Activated naive CD4-positive, alpha-beta T cell (primary cell): ENCODE results near the gene KIRREL3.

ENCODE experiments used
- DNase-seq, 4 experiments: peaks; one replicate each; lab custom pipeline; 2025; lab: John Stamatoyannopoulos, UW

KIRREL3 gene

DNA sequence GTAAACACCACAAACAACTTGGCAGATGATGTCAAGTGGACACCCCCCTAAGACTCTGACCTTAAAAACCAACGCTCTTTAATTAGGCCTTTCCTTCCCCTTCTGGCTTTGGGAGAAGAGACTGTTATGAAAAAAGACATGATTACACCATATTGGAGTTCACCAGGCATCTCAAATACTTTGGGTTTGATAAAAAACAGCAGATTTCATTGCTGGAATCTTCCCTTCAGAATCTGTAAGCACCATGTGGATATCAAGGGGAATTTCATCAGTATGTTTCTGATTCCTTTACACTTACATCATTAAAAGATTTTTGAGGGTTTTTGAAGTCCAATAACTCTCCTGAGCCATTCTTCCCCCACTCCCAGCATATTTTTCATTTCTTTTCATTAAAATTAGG, 85.6 kb downstream of the KIRREL3 start:
- DNase-seq = no peak

DNA sequence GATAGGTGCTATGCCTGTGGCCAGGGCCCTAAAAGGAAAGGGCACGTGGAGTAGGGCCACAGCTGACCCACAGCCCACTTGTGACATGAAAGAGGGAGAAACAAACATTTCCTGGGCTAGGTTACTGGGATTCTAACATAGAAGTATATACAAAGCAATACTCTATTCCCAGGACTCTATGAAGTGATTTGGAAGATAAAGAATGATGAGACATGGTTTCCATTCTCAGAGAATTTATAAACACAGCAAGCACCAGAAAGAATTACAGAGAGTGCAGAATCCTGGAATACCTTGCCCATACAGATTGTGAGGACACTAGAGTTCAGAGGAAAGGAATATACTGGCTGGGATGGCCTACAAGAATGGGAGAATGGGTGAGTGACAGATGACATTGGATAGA, 86.4 kb downstream of the KIRREL3 start:
- DNase-seq = no peak

DNA sequence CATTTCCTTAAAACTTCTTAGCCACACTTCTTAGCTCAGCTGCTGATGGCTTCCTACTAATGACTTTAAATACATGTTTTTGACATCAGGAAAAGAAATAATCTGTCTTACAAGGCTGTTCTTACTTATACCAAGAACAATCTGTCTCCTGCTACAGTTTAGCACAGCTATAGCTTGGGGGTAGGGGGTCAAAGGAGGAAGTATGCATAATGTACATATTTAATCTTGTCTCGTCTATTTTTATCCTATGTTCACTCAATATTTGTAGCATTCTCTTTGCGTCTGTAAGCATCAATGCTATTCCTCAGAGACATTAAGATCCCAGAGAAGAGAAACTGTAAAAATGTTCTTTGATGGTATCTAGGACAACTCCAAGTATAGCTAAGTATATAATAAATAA, 96.0 kb downstream of the KIRREL3 start:
- DNase-seq = no peak

DNA sequence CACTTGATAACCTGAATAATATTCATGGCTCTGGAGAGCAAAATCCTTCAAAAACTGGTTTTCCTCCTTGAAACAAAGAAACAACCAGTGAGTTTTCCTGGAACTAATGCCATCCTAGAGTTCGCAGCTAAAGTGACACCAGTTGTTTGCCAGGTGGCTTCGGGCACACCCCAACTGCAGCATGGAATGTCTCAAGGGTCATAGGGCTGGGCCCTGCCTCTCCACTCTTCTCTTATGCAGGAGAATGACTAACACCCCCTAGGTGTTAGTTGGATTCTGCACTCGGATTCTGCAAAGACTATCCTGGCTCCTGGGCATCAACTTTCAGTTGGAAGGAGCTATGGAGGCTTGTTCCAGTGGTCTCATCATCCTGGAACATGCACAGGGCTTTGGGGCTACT, 98.8 kb downstream of the KIRREL3 start:
- no peak for DNase-seq

DNA sequence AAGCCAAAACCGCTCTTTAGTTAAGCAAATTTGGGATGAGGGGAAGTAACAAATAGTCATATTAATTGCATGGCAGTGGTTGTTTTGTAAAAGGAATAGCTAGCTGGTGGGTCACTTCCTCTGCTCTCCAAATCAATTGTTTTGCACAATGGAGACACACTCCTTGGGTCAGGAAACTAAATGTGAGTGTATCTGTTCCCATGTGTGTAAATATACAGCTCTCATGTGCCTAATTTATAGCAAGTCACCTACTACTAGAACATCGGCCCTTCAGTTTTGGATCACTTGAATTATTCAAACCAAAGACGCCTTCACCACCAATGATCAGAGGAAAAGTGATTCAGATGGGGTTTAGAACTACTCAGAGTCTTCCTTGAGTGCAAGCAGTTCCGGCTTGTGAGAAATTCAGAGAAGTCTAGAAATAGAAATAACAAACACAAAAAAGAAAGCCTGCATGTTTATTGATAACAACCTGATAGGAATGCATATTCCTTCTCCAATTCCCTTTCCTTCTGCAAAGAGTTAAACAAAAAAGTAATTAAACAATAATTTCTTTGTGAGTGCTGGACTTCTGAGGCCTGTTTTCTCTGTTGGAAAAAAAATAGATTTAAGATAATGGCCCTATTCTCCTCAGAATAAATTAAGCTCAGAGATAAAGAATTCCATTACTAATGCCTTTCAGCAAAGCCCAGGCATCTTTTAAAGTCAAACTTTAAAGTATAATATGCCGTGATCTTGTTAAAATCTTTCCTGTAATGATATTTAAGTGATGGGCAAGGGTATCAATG, 100.4 kb downstream of the KIRREL3 start:
- no peak for DNase-seq

DNA sequence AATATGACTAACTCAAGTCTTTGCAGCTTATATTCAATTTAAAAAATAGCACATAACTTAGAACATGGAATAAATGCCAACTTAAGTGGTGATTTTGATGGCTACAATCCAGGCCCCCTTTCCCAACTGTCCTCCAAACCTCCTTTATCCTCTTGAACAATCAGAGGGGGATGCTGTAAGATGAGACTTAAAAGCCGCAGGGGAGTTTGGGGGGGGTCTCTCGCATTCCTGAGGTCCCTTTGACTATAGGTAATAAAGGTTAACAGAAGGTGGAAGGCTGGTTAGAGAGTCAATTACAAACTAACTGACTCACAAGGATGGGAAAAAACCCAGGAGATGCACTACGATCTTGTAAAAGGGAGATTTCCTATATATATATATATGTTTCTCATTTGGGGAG, 101.8 kb downstream of the KIRREL3 start:
- DNase-seq = no peak

DNA sequence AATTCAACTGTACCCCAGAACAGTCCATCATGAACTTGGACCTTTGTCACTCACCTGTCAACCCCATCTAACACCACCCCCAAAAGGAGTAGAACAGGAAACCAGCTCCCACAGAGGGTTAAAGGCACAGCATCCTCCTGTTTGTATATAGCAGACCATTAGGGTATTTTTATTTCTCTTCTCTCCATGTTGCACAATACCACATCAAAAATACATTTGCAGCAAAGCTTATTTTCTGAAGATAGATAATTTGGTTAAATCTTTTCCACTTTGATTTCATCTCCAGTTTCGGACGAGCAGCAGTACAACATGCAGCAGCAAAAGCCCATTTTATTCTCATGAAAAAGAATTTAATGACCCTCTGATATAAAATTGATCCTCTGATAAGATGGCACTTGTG, 103.1 kb downstream of the KIRREL3 start:
- no peak for DNase-seq

DNA sequence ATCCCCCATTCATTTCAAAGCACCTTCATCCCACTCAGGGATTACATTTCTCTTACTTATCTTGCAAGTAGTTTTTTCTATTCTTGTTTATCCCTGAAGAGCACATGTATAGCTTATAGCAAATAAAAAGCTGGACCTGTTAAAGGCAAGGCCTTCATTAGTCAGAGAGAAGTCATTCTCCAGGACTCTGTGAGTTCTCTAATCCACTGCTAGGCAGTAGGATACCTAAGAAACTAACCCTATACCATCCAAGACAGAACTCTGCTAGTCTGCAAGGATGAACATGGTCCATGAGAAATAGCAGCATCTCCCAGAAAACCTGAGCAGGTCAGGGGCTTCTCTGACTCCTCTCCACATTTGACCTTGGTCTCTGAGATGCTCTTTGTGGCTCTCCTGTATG, 104.5 kb downstream of the KIRREL3 start:
- no peak for DNase-seq

DNA sequence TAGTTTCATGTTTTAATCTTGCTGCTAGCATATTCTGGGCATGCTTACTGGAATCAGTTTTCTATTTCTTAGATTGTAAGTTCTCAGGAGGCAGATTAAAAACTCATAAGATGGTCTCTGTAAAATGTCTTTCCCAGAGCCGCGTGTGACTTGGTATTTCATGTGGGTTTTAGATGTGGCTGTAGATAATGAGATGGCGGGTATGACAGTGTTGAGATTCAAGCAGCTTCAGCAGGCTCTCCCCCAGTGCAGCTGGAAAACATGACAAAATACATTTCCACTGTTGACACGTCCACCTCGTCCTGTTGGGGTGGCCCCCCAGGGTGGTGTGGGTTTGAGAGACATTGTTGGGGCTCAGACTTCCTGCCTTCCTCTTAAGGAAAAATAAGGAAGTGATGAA, 106.8 kb downstream of the KIRREL3 start:
- DNase-seq = no peak

DNA sequence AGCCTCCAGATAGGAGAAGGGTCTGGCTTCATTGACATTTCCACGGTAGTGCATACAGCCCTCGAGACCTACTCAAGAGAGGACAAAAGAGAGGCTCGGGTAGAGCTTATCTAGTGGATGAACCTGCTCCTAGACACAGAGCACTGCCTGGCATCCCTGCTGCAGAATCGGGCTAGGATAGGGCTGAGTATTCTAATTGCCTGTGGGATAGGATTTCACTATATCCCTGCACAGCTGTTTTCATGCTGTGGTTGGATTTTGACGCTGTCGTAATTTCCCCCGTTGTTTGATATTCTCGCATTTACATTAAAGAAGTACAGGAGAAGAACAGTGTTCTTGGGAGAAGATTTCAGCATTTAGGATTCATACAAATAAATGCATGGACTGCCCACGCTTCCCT, 107.8 kb downstream of the KIRREL3 start:
- DNase-seq = no peak

DNA sequence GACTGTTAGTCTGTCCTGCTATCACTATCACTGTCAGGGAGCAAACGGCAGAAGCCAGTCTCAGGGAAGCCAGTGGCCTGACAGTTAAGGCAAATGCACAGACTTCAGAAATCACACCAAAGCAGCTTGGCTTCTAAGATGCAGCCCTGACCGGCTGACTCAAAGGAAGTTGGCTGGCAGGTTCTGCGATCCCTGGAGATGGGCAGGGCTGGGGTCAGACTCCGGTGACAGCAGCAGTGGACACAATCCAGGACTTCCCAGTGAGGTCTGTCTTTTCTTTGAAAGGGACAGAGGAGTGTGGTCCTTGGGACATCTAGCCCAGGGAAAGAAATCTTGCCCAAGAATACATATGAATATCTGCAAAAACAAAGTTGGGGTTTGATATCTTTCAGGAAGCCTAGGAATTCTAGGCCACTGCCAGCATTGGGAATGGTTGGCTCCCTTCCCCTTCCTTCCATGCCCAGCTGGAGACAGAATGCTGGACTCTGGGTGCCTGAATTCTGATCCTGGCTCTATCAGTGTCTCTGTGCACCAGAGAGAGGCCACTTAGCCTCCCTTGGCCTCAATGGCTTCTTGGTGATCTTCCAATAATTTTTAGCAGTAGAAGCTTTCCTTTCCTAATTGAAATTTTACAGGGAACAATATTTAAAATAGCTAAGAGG, 108.9 kb downstream of the KIRREL3 start:
- DNase-seq = no peak

DNA sequence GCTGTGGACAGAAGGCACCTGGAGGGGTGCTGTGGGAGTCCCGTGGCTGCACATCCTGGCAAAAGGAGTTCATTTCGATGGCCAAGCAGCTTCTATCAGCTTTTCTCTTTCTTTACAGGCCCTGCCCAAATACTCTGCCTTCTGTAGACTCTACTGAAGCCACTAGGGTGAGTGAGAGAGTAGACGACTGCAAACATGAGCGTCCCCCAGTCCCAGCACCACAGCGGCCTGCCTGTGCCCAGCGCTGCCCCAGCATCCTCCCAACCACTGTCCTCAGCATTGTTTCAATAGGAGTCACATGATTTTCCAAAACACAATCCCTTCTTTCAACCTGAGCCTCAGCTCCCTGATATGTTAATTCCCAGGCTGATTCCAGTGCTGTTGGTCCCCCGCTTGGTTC, 110.0 kb downstream of the KIRREL3 start:
- DNase-seq = no peak

DNA sequence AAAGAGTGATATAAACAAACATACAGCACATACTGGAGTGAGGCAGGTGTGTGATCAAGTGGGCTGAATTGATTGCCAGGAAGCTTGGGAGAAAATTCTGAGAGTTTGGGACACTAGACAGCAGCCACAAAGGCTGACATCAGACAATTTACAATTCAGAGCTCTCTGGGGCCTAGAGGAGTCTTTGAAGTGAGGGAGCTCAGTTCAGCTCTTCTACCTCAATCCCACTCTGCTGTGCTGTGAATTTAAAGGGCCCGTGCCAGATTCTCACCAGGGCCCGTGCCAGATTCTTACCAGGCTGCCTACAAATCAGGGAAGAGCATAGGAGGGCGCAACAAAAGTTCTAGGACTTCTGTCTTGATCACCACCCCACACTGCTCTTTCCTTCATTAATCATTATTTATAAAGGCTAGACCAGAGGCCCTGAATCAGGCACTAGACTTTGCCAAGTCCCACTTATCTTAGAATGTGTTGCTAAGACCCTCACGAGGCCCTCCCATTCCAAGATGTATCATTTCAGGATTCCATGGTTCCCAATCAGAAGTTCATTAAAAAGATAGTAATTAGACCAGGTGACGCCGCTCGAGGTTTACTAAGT, 112.4 kb downstream of the KIRREL3 start:
- DNase-seq = no peak

DNA sequence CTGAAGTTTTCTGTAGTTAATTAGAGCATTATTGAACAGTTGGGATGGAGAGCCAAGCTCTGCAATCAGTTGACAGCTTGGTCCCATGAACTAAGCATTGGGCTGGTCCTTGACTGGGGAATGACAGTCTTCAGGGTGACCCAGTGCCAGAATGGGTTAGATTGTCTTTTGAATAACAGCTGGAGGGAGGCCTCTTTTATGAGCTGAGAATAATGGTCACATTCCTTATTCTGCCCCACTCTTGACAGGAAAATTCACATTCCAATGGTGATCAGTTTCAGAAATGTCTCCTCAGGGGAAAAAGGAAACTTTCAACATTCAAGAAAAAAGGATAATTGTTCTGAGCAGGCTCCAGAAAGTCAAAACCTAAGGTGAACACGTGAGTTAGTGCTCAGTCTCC, 113.9 kb downstream of the KIRREL3 start:
- no peak for DNase-seq

DNA sequence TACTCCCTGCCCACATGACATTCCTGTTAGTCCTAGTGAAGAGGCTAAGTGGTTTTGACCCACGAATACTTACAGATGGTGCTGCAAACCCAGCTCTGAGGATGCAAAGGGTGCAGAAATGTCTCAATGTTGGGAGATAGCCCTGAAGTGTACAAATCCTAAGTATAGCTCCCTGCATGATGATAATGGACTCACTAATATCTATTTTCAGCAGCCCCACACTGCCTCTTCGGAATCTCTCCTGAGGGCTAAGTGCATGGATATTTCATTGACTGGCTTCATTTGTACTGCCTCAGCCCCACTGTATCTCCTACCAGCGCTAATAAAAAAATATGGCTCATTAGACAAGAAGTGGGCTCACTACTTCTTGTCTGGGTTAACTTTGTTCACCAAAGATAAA, 114.5 kb downstream of the KIRREL3 start:
- no peak for DNase-seq

DNA sequence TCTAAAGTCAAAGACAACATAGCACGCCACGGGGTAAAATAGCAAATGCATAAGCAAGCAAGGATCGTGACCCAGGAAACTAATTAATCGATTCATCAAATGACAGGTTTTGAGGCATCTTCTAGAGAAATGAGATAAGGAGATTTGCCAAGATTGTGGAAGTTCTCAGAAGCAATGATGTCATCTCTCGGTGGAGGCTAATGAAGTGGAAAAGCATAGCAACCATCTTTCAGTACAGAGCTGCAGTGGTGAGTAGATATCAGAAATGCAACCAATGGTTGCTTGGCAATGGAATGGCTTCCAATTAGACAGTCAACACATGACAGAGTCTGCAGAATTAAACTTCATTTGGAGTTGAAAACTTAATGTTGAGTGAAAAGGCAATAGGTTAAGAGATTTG, 116.0 kb downstream of the KIRREL3 start:
- DNase-seq = no peak

DNA sequence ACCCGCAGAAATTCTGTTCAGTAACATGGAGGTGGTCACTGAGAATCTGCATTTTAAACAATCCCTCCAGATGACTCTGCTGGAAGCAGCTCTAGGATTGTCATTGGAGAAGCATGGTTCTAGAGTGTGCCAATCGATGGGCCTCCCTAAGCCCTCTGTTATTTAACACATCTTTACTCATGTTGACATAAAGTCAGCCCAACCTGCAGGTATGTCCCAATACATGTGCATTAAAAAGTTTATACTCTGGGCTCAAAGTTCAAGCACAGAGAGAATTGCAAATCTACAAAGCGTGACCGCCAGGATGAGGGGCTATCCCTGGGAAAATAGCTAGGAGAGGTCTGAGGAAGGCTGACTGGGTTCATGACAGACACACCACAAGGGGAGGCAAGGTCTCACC, 116.4 kb downstream of the KIRREL3 start:
- no peak for DNase-seq

DNA sequence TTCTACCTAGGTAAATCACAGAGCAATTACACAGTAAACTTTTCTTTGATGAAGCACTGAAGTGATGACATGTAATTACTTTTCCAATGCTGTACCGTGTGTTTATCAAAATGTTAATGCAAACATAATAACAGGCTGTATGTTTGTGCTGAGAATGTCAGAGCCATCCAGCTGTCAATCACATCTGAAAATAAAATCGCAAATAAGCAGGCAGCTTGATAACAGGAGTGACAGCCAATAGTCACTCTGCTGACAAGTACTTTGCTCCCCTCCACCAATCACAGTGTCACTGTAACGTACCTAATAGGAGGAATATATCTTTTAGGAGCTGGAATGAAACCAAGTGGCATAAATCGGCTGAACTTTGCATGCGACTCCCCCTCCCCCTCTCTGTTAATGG, 119.7 kb downstream of the KIRREL3 start:
- no peak for DNase-seq

DNA sequence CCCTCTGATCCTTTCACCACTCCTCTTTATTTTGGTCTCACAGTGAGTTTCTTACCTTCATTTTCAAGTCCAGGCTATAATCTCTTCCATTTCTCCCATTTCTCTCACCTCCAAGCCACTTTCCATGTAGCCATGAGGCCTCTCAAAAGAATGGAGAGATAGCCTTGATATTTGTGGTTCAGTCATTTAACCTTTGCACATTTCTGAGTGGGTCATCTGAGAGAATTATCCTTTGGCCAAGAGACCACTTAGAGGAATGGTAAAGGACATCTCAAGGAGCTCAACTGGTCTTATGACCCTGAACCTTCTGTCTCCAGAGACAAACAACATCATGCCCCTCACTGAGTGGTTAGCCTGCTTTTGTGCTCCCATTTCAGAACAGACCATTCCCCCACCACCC, 121.1 kb downstream of the KIRREL3 start:
- no peak for DNase-seq

DNA sequence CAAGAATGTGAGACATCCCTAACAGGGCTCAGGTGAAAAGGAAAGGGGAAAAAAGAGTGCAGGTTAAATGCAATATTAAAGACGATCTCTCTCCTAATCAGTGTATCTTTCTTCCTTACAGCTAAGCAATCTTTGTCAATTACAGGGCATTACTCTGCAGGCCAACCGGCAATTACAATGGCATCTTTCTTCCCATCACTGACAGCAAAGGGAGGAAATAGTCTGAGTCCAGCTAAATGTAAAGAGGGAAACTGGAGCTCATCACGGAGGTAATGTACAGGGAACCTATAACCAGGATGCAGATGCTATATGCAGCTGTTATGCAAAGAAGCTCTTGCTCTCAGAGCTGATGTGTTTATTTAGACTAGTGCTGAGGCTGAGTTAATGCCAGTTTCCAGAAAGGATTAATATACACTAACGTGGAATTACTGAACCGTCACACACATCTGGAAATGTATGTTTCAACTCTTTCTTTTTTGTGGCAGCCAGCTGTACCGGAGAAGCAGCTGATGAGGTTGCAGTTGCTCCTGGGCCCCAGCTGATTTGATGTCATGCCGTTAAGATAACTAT, 121.6 kb downstream of the KIRREL3 start:
- no peak for DNase-seq

DNA sequence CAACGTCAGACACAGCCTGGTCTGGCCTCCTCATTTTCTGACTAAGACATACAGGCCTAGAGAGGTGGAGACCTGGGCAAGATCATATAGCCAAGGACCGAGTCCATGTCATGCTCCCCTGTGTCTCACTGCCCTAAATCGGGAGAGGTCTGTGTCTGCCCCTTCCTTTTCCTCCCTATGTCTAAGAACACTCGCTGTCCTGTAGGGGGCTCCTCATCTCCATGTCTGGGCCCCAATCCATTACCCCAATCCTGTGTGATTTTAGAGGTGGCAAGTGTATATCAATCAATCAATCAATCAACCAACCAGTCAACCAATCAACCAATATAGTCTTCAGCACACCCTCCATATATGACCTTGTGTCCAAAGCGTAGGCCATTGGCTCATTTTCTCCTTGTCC, 125.7 kb downstream of the KIRREL3 start:
- DNase-seq = no peak

DNA sequence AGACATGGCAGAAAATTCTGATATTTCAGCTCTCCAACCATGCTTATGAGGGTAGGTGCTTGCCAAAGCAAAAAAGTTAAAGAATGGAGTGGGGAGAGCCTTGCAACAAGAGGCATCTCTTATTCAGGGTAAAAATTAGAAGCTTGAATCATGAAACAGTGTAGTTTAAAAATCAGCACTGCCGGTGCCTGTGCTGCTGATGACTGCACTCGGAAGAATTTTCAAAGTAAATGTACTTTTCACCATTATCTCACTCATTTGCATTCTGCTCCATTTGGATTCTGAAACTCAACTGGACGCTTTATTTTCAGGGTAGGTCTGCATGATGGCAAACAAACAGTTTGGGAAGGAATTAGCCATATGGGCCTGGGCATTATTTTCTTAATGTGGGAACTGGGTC, 126.3 kb downstream of the KIRREL3 start:
- no peak for DNase-seq

DNA sequence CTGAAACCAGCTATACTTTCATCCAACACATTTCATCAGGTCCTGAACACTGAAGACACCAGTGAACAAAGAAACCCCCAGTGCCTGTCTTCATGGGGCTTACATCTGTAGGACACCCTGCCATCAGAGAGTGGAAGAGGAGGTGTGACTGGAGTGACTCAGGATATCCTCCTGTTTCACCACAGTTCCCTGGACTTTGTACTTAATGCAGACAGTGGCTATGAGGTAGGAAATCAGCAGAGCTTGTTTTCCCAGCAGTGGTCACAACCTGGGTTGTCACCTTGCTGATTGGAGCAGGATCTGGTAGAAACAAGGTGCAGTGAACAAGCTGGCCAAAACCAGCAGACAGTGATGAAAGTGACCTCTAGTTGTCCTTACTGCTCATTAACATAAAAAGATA, 128.8 kb downstream of the KIRREL3 start:
- no peak for DNase-seq
